ENCODE results near the gene CLSTN2.

DNA sequence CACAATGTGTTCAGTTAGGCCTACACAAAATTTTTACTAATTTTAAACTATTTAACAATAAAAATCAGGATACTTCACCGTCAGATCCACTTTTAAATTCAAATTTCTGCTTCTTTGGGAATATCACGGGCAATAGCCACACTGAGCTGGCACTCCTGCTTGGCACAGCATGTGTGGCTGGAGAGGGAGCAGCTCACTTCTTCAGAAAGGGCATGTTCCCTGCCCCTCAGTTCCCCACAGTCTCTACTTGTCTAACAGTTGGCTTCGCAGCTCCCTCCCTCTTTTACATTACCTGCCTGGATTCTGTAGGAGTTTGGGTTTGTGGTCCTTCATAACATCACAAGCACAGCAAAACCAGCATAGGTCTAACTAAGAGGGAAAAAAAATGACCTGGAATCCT lies 666.9 kb downstream of the CLSTN2 start:
- TF ChIP-seq CTCF (IDR thresholded peaks at IDR 0.05 in 2 of 3, conservative IDR thresholded peaks at IDR 0.05 in 1 of 3; ENCODE audit: borderline replicate concordance in 1 of 3, insufficient read depth in 1 of 3, low read depth in 2 of 3, low read length in 2 of 3) (no peak), POLR2AphosphoS5 (IDR thresholded peaks at IDR 0.05; ENCODE audit: low read depth, low read length) (no peak), RAD21 (IDR thresholded peaks at IDR 0.05; ENCODE audit: low read depth) (no peak), YY1 (IDR thresholded peaks at IDR 0.05; ENCODE audit: extremely low read depth, insufficient replicate concordance, low read depth, low read length) (no peak), EZH2phosphoT487 (IDR thresholded peaks at IDR 0.05; ENCODE audit: borderline replicate concordance) (no peak), CBX3 (IDR thresholded peaks at IDR 0.05; ENCODE audit: low read depth) (no peak)
- TF ChIP-seq, protein P1, sequence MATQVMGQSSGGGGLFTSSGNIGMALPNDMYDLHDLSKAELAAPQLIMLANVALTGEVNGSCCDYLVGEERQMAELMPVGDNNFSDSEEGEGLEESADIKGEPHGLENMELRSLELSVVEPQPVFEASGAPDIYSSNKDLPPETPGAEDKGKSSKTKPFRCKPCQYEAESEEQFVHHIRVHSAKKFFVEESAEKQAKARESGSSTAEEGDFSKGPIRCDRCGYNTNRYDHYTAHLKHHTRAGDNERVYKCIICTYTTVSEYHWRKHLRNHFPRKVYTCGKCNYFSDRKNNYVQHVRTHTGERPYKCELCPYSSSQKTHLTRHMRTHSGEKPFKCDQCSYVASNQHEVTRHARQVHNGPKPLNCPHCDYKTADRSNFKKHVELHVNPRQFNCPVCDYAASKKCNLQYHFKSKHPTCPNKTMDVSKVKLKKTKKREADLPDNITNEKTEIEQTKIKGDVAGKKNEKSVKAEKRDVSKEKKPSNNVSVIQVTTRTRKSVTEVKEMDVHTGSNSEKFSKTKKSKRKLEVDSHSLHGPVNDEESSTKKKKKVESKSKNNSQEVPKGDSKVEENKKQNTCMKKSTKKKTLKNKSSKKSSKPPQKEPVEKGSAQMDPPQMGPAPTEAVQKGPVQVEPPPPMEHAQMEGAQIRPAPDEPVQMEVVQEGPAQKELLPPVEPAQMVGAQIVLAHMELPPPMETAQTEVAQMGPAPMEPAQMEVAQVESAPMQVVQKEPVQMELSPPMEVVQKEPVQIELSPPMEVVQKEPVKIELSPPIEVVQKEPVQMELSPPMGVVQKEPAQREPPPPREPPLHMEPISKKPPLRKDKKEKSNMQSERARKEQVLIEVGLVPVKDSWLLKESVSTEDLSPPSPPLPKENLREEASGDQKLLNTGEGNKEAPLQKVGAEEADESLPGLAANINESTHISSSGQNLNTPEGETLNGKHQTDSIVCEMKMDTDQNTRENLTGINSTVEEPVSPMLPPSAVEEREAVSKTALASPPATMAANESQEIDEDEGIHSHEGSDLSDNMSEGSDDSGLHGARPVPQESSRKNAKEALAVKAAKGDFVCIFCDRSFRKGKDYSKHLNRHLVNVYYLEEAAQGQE (IDR thresholded peaks at IDR 0.05; ENCODE audit: low read depth), result no peak

Measured in HCT116 (cell line).